Measurements from ENCODE around the gene KCNJ15. TPM values are rescaled to one million over a fixed set of nuclear protein-coding genes. Genes with fewer than 3 reads are reported as not detected.

The KCNJ15 gene
- total and polyA plus RNA-seq, 2 donors (not counting 1 experiment from before 2014, with no cell fraction given): 0.44 to 0.83 TPM

DNA sequence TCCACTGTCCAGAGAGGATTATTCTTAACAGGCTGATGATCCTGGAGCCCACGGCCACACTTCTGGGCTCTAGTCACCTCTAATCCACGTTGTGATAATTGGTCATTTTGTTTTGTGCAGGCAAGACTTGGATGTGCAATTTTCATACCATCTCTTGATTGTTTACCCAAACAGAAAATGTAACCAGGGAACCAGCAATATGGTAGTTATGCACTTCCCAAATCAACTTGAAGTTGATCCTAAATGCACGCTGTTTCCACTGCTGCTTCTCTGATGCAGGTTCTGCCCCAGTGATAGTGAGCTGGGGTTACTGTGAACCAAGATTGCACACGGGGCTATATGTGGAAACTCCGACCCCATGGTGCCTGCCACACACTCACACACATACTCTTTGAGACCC is 14.7 kb upstream of the KCNJ15 start:
- no peak overlapping the region for H3K4me2 ChIP-seq (ENCODE audit: extremely low read depth, insufficient read depth, low read length)
- H3K4me1 ChIP-seq (ENCODE audit: control insufficient read depth, extremely low read depth, insufficient read depth, low read length): peaks cover 2% of the 10 kb centered on the region
- H3K4me3 ChIP-seq (replicated peaks in 1 of 4; ENCODE audit: control extremely low read depth in 1 of 4, insufficient read depth in 1 of 4, low read depth in 3 of 4, low read length in 4 of 4): no peak overlapping the region
- no peak for TF ChIP-seq EZH2 (IDR thresholded peaks at IDR 0.05; ENCODE audit: low read length, missing control alignments)
- TF ChIP-seq CTCF (conservative IDR thresholded peaks at IDR 0.05 in 1 of 2, IDR thresholded peaks at IDR 0.05 in 1 of 2; ENCODE audit: low read depth in 1 of 2, low read length in 2 of 2): no peak
- H3K36me3 ChIP-seq (ENCODE audit: control insufficient read depth, insufficient read depth, low read length): no peaks in the 10 kb centered on the region
- no peak overlapping the region for H3K27ac ChIP-seq (ENCODE audit: insufficient read depth, low read length)
- DNase-seq (ENCODE audit: low read depth in 2 of 2): no peak
- H3K9me3 ChIP-seq (ENCODE audit: control insufficient read depth, insufficient read depth, low read depth, low read length): no peaks in the 10 kb centered on the region
- no peak overlapping the region for H3K9ac ChIP-seq (ENCODE audit: insufficient read depth, low read length)
- H3K79me2 ChIP-seq (ENCODE audit: control insufficient read depth, insufficient read depth, low read length): no peaks in the 10 kb centered on the region
- no peaks in the 10 kb centered on the region for H4K20me1 ChIP-seq (ENCODE audit: control insufficient read depth, extremely low read depth, insufficient read depth, low read length)
- no peak overlapping the region for H2AFZ ChIP-seq (ENCODE audit: low read length)
- no peaks in the 10 kb centered on the region for H3K27me3 ChIP-seq (ENCODE audit: control insufficient read depth, insufficient read depth, low read length)

DNA sequence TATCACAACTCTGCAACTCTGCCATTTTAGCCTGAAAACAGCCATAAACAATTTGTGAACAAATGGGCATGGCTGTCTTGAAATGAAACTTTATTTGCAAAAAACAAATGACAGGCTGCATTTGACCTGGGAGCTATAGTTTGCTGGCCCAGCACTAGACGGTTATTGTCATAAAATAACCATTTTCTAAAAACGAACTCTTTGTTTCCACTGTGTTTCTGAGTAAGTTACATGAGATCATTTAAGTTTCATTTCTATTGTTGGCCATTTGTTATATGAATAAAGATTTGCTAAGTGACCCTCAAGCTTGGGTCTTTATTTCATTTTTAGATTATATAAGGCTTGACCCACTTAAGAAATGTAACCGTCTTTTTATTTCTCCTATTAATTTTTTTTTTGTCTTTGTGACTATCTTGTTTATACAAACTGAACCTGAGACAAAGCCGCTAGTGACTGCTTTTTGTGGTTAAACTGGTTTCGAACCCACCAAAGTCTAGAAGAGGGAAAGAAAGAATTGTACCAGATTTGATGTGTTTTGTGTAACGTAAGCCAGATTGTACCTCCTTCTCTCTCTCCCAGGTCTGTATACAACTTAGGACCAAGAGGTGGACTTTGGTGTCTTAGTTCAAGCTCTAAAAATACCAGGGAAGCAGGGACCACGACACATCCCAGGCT is 12.9 kb upstream of the KCNJ15 start:
- Histone ChIP-seq H3K4me2 (ENCODE audit: extremely low read depth, insufficient read depth, low read length) (no peak overlapping the region), H3K27ac (ENCODE audit: insufficient read depth, low read length) (no peak overlapping the region), H3K79me2 (ENCODE audit: control insufficient read depth, insufficient read depth, low read length) (no peaks in the 10 kb centered on the region), H3K4me1 (ENCODE audit: control insufficient read depth, extremely low read depth, insufficient read depth, low read length) (peaks cover 2% of the 10 kb centered on the region), H3K27me3 (ENCODE audit: control insufficient read depth, insufficient read depth, low read length) (no peaks in the 10 kb centered on the region), H3K9ac (ENCODE audit: insufficient read depth, low read length) (no peak overlapping the region), H2AFZ (ENCODE audit: low read length) (no peak overlapping the region), H3K36me3 (ENCODE audit: control insufficient read depth, insufficient read depth, low read length) (no peaks in the 10 kb centered on the region), H3K4me3 (replicated peaks in 1 of 4; ENCODE audit: control extremely low read depth in 1 of 4, insufficient read depth in 1 of 4, low read depth in 3 of 4, low read length in 4 of 4) (no peak overlapping the region), H3K9me3 (ENCODE audit: control insufficient read depth, insufficient read depth, low read depth, low read length) (no peaks in the 10 kb centered on the region), H4K20me1 (ENCODE audit: control insufficient read depth, extremely low read depth, insufficient read depth, low read length) (no peaks in the 10 kb centered on the region)
- DNase-seq (ENCODE audit: low read depth in 2 of 2): no peak
- TF ChIP-seq CTCF (conservative IDR thresholded peaks at IDR 0.05 in 1 of 2, IDR thresholded peaks at IDR 0.05 in 1 of 2; ENCODE audit: low read depth in 1 of 2, low read length in 2 of 2) (no peak), EZH2 (IDR thresholded peaks at IDR 0.05; ENCODE audit: low read length, missing control alignments) (no peak)

DNA sequence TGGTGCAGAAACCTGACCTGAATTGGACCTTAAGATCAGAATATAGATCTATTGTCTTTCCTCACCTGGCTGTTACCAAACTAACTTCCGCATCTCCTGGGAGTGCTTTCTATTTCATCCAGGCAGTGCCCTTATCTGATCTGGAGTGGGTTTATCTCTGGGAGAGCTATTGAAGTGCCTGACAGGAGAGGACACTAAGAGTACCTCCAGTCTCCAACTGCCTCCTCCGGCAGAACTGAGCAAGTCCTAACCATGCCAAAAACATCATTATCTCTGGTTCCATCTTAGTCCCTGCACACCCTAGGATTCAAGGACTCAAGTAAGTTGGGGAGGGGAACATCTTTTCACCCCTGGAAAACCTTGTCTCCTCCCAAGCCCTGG is 12.4 kb upstream of the KCNJ15 start:
- DNase-seq (ENCODE audit: low read depth in 2 of 2): peak in 1 of 2 donors; percentile 29
- Histone ChIP-seq H3K4me3 (replicated peaks in 1 of 4; ENCODE audit: control extremely low read depth in 1 of 4, insufficient read depth in 1 of 4, low read depth in 3 of 4, low read length in 4 of 4) (no peak overlapping the region), H3K27ac (ENCODE audit: insufficient read depth, low read length) (peak overlapping the region; percentile 15), H3K4me1 (ENCODE audit: control insufficient read depth, extremely low read depth, insufficient read depth, low read length) (peaks cover 2% of the 10 kb centered on the region), H3K9me3 (ENCODE audit: control insufficient read depth, insufficient read depth, low read depth, low read length) (no peaks in the 10 kb centered on the region), H3K4me2 (ENCODE audit: extremely low read depth, insufficient read depth, low read length) (no peak overlapping the region), H2AFZ (ENCODE audit: low read length) (no peak overlapping the region), H3K36me3 (ENCODE audit: control insufficient read depth, insufficient read depth, low read length) (no peaks in the 10 kb centered on the region), H3K27me3 (ENCODE audit: control insufficient read depth, insufficient read depth, low read length) (no peaks in the 10 kb centered on the region), H4K20me1 (ENCODE audit: control insufficient read depth, extremely low read depth, insufficient read depth, low read length) (no peaks in the 10 kb centered on the region), H3K79me2 (ENCODE audit: control insufficient read depth, insufficient read depth, low read length) (no peaks in the 10 kb centered on the region), H3K9ac (ENCODE audit: insufficient read depth, low read length) (no peak overlapping the region)
- no peak for TF ChIP-seq EZH2 (IDR thresholded peaks at IDR 0.05; ENCODE audit: low read length, missing control alignments)
- TF ChIP-seq CTCF (conservative IDR thresholded peaks at IDR 0.05 in 1 of 2, IDR thresholded peaks at IDR 0.05 in 1 of 2; ENCODE audit: low read depth in 1 of 2, low read length in 2 of 2): no peak
